Vagina (tissue), 2 donors: Measurements from ENCODE around the gene RBM19. TPM values are rescaled to one million over a fixed set of nuclear protein-coding genes. Genes with fewer than 3 reads are reported as not detected.

ENCODE experiments used
- DNase-seq, 2 donors: peaks; one replicate each; pipeline ENCODE4 v3.0.0-alpha.2; 2017; ENCODE audit errors: extremely low spot score in 2 of 2
- H3K27ac ChIP-seq: fragments of 200-600 bp; sonication (generic); one replicate; pipeline ENCODE4 v1.5.1; 2019
- H3K27me3 ChIP-seq: fragments of 200-600 bp; sonication (generic); one replicate; pipeline ENCODE4 v1.5.1; 2019
- H3K36me3 ChIP-seq, 2 donors: fragments of 200-600 bp; sonication (generic); one replicate each; pipeline ENCODE4 v1.5.1; 2017 to 2019
- H3K4me1 ChIP-seq: fragments of 200-600 bp; sonication (generic); one replicate; pipeline ENCODE4 v1.5.1; 2019
- H3K4me3 ChIP-seq, 2 donors: fragments of 200-600 bp; sonication (generic); 1 replicate in 1 of 2; 2 replicates in 1 of 2; pipeline ENCODE4 v1.5.1; 2016 to 2019
- H3K9me3 ChIP-seq: fragments of 200-600 bp; sonication (generic); one replicate; pipeline ENCODE4 v1.5.1; 2019
- CTCF ChIP-seq, 3 experiments: fragments of 450-650 bp in 2 of 3; fragments of 200-600 bp in 1 of 3; sonication (generic) in 1 of 3; IDR thresholded peaks; one replicate each; pipeline ENCODE4 v1.5.1; 2017 to 2019; ENCODE audit warnings: antibody characterized with exemption in 3 of 3, mild to moderate bottlenecking in 2 of 3, moderate library complexity in 2 of 3
- POLR2A ChIP-seq, 2 donors: fragments of 450-650 bp; IDR thresholded peaks; one replicate each; pipeline ENCODE4 v1.6.1; 2017; ENCODE audit warnings: antibody characterized with exemption in 2 of 2, mild to moderate bottlenecking in 2 of 2, moderate library complexity in 2 of 2
- POLR2AphosphoS5 ChIP-seq, 2 donors: sonication (generic); formaldehyde crosslinking; IDR thresholded peaks; one replicate each; pipeline ENCODE4 v1.9.0; 2017; ENCODE audit warnings: antibody characterized with exemption in 2 of 2, mild to moderate bottlenecking in 2 of 2, low read depth in 1 of 2; ENCODE audit not compliant: insufficient read depth in 1 of 2
- intact Hi-C: fragments of 100-400 bp; cut with DNase I; formaldehyde crosslinking; loops from one replicate; pipeline ENCODE4 v1.15.1; 2023
- total RNA-seq: library from RNA; depleted of rRNA; stranded (reverse); fragments of >200 nt; gene quantifications from one replicate; pipeline ENCODE4 v1.2.3, GENCODE V29; 2016

Gene RBM19
- total RNA-seq, 1 donor from 2014 or later: 25.5 TPM

GRCh38 chr12:113941208-113941486, 25.0 kb downstream of the RBM19 start:
- peaks cover 0 to 86% of the 10 kb centered on the region in 2 donors for H3K36me3 ChIP-seq
- no peaks in the 10 kb centered on the region for H3K9me3 ChIP-seq
- TF ChIP-seq CTCF (IDR thresholded peaks at IDR 0.05) (no peak), POLR2AphosphoS5 (IDR thresholded peaks at IDR 0.05; ENCODE audit: insufficient read depth in 1 of 2, low read depth in 1 of 2) (no peak), POLR2A (IDR thresholded peaks at IDR 0.05) (no peak)
- no peak overlapping the region for H3K27ac ChIP-seq
- H3K4me3 ChIP-seq: no peak overlapping the region
- intact Hi-C loops: no loop called here
- H3K4me1 ChIP-seq: no peaks in the 10 kb centered on the region
- DNase-seq: no peak
- H3K27me3 ChIP-seq: no peaks in the 10 kb centered on the region

DNA sequence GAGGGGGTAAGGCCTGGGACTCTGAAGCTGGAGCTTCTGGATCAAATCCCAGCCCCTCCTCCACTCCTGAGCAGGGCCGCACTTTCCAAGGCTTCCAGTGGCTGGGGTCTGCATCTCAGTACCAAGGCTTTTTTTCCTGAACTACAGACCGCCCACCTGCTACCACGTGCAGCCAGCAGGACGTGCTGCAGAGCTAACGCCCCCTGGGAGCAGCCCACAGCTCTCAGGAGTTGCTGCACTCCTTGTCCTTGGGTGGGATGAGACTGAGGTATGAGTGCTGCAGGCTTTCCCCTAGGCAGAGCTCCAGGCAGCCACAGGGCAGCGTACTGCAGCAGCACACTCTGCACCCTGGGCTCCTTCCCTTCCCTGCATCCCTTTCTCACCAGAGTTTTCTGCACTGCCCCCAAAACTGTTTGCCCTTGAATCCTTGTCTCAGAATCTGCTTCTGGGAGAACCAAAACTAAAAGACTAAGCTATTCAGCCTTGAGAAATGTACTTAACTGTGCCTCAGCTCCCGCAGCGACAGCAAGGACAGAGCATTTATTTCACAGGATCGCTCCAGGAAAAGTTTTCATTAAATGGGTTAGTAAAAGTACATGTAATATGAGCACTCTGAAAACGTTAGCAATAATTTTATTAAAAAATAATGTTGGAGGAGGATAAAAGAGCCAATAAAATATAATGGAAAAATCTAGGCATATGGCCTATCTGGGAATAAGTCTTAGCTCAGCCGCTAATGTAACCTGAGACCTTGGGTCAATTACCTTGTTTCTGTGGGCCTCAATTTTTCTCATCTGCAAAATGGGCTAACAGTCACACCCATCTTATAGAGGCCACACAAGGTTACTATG, 25.5 kb downstream of the RBM19 start:
- TF ChIP-seq POLR2AphosphoS5 (IDR thresholded peaks at IDR 0.05; ENCODE audit: insufficient read depth in 1 of 2, low read depth in 1 of 2): no peak
- TF ChIP-seq POLR2A (IDR thresholded peaks at IDR 0.05): no peak
- TF ChIP-seq CTCF (IDR thresholded peaks at IDR 0.05): no peak
- intact Hi-C loops: no loop called here
- Histone ChIP-seq H3K4me1 (no peaks in the 10 kb centered on the region), H3K4me3 (no peak overlapping the region), H3K9me3 (no peaks in the 10 kb centered on the region), H3K27ac (no peak overlapping the region), H3K27me3 (no peaks in the 10 kb centered on the region), H3K36me3 (peaks cover 0 to 81% of the 10 kb centered on the region in 2 donors)
- no peak for DNase-seq

- H3K4me1 ChIP-seq: no peaks in the 10 kb centered on the region
- TF ChIP-seq CTCF (IDR thresholded peaks at IDR 0.05) (no peak), POLR2AphosphoS5 (IDR thresholded peaks at IDR 0.05; ENCODE audit: insufficient read depth in 1 of 2, low read depth in 1 of 2) (no peak), POLR2A (IDR thresholded peaks at IDR 0.05) (no peak)
- H3K4me3 ChIP-seq: no peak overlapping the region
- no peak overlapping the region for H3K27ac ChIP-seq
- no peaks in the 10 kb centered on the region for H3K9me3 ChIP-seq
- DNase-seq: no peak
- no peaks in the 10 kb centered on the region for H3K27me3 ChIP-seq
- peaks cover 0 to 81% of the 10 kb centered on the region in 2 donors for H3K36me3 ChIP-seq
- intact Hi-C loops: no loop called here
Observed at GRCh38 chr12:113939867-113940266, 26.3 kb downstream of the RBM19 start.

- no peaks in the 10 kb centered on the region for H3K4me1 ChIP-seq
- no peak for TF ChIP-seq CTCF (IDR thresholded peaks at IDR 0.05)
- TF ChIP-seq POLR2A (IDR thresholded peaks at IDR 0.05): no peak
- no peak for TF ChIP-seq POLR2AphosphoS5 (IDR thresholded peaks at IDR 0.05; ENCODE audit: insufficient read depth in 1 of 2, low read depth in 1 of 2)
- H3K9me3 ChIP-seq: no peaks in the 10 kb centered on the region
- no peak overlapping the region for H3K4me3 ChIP-seq
- intact Hi-C loops: no loop called here
- peaks cover 0 to 78% of the 10 kb centered on the region in 2 donors for H3K36me3 ChIP-seq
- H3K27me3 ChIP-seq: no peaks in the 10 kb centered on the region
- no peak overlapping the region for H3K27ac ChIP-seq
- no peak for DNase-seq
Observed at GRCh38 chr12:113938471-113938870, 27.7 kb downstream of the RBM19 start.

DNA sequence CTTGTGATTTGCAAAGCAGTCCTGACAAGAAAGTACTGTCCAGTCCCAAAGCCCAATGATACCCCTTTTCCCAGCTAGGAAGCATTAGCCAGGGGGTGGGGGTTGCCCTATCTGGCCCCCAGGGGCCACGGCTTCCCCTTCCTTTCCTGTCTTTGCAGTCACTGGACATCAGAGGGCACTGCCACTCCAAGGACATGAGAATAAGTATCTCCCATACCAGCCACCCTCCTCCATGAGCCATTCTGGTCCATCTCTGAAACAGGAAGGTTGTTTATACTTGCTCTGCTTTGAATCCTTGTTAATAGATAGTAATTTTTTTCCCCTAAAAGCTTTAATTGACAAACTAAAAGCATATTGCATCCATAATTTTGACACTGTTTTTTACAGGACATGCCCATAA, 29.7 kb downstream of the RBM19 start:
- TF ChIP-seq CTCF (IDR thresholded peaks at IDR 0.05): no peak
- TF ChIP-seq POLR2A (IDR thresholded peaks at IDR 0.05): no peak
- H3K36me3 ChIP-seq: peaks cover 0 to 59% of the 10 kb centered on the region in 2 donors
- intact Hi-C loops: no loop called here
- no peak overlapping the region for H3K4me3 ChIP-seq
- no peak overlapping the region for H3K27ac ChIP-seq
- H3K27me3 ChIP-seq: no peaks in the 10 kb centered on the region
- no peak for DNase-seq
- peaks cover 7% of the 10 kb centered on the region for H3K4me1 ChIP-seq
- no peaks in the 10 kb centered on the region for H3K9me3 ChIP-seq
